SH-SY5Y (cell line): ENCODE data around the gene WNT3.

Source experiments
- GATA2 ChIP-seq: IDR thresholded peaks from 2 replicates; pipeline ENCODE4 v1.6.1; 2011; ENCODE audit warnings: mild to moderate bottlenecking, low read depth, low read length
- GATA3 ChIP-seq: IDR thresholded peaks from 2 replicates; pipeline ENCODE4 v1.6.1; 2011; ENCODE audit warnings: low read depth, mild to moderate bottlenecking, low read length, moderate library complexity

The WNT3 gene

GRCh38 chr17:46772475-46773220 lies 45.8 kb downstream of the WNT3 start:
- no peak for TF ChIP-seq GATA2
- TF ChIP-seq GATA3, result no peak

- TF ChIP-seq GATA3, result no peak
Observed at GRCh38 chr17:46771561-46772474, 46.7 kb downstream of the WNT3 start.

- TF ChIP-seq GATA3, result no peak
- no peak for TF ChIP-seq GATA2
Observed at GRCh38 chr17:46770818-46771560, 47.5 kb downstream of the WNT3 start.

GRCh38 chr17:46770439-46770817 lies 48.1 kb downstream of the WNT3 start:
- TF ChIP-seq GATA3 (no peak), GATA2 (no peak)

- TF ChIP-seq GATA2, result no peak
- no peak for TF ChIP-seq GATA3
Observed at GRCh38 chr17:46769531-46770438, 48.7 kb downstream of the WNT3 start.

GRCh38 chr17:46768540-46768870 lies 50.0 kb downstream of the WNT3 start:
- TF ChIP-seq GATA3, result no peak
- TF ChIP-seq GATA2, result no peak

GRCh38 chr17:46766493-46767491 lies 51.7 kb downstream of the WNT3 start:
- TF ChIP-seq GATA3 (no peak), GATA2 (no peak)

GRCh38 chr17:46765453-46765852 lies 53.0 kb downstream of the WNT3 start:
- TF ChIP-seq GATA2, result no peak
- no peak for TF ChIP-seq GATA3

- TF ChIP-seq GATA2, result no peak
- TF ChIP-seq GATA3, result no peak
Observed at GRCh38 chr17:46764709-46765401, 53.6 kb downstream of the WNT3 start.

GRCh38 chr17:46764000-46764708 lies 54.3 kb downstream of the WNT3 start:
- no peak for TF ChIP-seq GATA2
- no peak for TF ChIP-seq GATA3

- no peak for TF ChIP-seq GATA3
- no peak for TF ChIP-seq GATA2
Observed at GRCh38 chr17:46763416-46763815, 55.1 kb downstream of the WNT3 start.
